ENCODE results near the gene AUP1. TPM values are rescaled to one million over a fixed set of nuclear protein-coding genes. Genes with fewer than 3 reads are reported as not detected.

AUP1 gene
- total and polyA plus RNA-seq, 2 of the 8 experiments (the other 6 are each of a cell fraction or from before 2014, with no cell fraction given): 83.4 to 121 TPM

DNA sequence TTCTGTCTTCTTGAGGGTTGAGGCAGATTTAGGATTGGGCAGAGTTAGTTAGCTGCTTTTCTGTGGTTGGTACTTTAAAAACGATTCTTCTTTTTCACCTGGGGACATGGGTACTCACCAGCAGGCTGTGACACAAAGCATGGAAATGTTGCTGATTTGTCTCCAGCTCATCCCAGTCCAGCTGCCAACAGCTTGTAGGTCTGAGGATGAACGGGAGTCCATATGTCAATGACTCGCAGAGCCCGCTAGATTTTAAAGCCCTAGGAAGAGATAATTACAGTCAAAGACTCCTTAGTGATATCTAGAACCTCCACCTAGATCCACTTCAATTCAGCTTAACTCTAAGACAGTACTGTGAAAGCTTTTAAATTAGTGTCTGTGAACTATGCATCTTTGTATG lies 45.8 kb upstream of the AUP1 start:
- no peak overlapping the region for H2BK20ac ChIP-seq (ENCODE audit: low read length)
- FAIRE-seq: no peak
- no peaks in the 10 kb centered on the region for H3K79me2 ChIP-seq (ENCODE audit: control insufficient read depth in 1 of 2, insufficient read depth in 2 of 2, low read length in 2 of 2)
- no peaks in the 10 kb centered on the region for H4K20me1 ChIP-seq (replicated peaks in 1 of 2; ENCODE audit: control insufficient read depth in 1 of 2, insufficient read depth in 2 of 2, low read length in 2 of 2)
- no peak overlapping the region for H4K91ac ChIP-seq (replicated peaks; ENCODE audit: insufficient read length, low read length)
- CTCF ChIA-PET (ENCODE audit: partially characterized antibody): interaction anchor here (0.8 to 10.0 kb wide), 8 partner anchors 8 to 241 kb away, joined by 3 to 158 read pairs (median 4); partner anchors contain the start of genes CCDC142 and TTC31
- no peak overlapping the region for H2BK12ac ChIP-seq (ENCODE audit: low read depth, low read length)
- H3K4me3 ChIP-seq (ENCODE audit: extremely low read depth in 1 of 4, insufficient read depth in 2 of 4, low read depth in 3 of 4, low read length in 4 of 4): no peak overlapping the region
- H3K9ac ChIP-seq (replicated peaks in 1 of 4; ENCODE audit: extremely low read depth in 1 of 4, low read depth in 3 of 4, low read length in 3 of 4): no peak overlapping the region
- no peak overlapping the region for H4K5ac ChIP-seq (ENCODE audit: insufficient read length, low read depth, low read length)
- no peaks in the 10 kb centered on the region for H3K27me3 ChIP-seq (replicated peaks in 1 of 4; ENCODE audit: control insufficient read depth in 3 of 4, extremely low read depth in 1 of 4, insufficient read depth in 3 of 4, low read length in 3 of 4)
- no peak overlapping the region for H2AK5ac ChIP-seq (ENCODE audit: low read depth, low read length)
- H2BK120ac ChIP-seq (replicated peaks; ENCODE audit: low read depth, low read length): no peak overlapping the region
- no peak overlapping the region for H3K4me2 ChIP-seq (ENCODE audit: insufficient read depth in 1 of 2, low read depth in 2 of 2, low read length in 2 of 2)
- H2BK5ac ChIP-seq (ENCODE audit: low read depth, low read length): no peak overlapping the region
- no peak overlapping the region for H4K8ac ChIP-seq (ENCODE audit: extremely low read depth, insufficient read depth, low read length)
- no peak overlapping the region for H3K14ac ChIP-seq (ENCODE audit: insufficient read length)
- no peaks in the 10 kb centered on the region for H3K36me3 ChIP-seq (ENCODE audit: control insufficient read depth in 2 of 4, insufficient read depth in 4 of 4, low read length in 3 of 4)
- H3K9me3 ChIP-seq (ENCODE audit: insufficient read depth in 2 of 2, low read depth in 1 of 2, low read length in 1 of 2): no peaks in the 10 kb centered on the region
- 93% methylated on average over 4 of the region's 4 CpGs; no CpG with 5 or more reads in 1 of the 2 experiments for WGBS, 2 experiments (ENCODE audit: extremely low coverage in 1 of 2, insufficient coverage in 1 of 2, insufficient read length in 1 of 2, insufficient replicate concordance in 2 of 2, low coverage in 1 of 2, low lambda C conversion rate in 2 of 2, missing lambda C conversion rate in 1 of 2)
- no peak overlapping the region for H2BK15ac ChIP-seq (ENCODE audit: low read length)
- 0 out of 2 replicates have a peak, but pooled peaks cover 1% of the 10 kb centered on the region for H3K23me2 ChIP-seq (ENCODE audit: low read depth, low read length)
- H3K4ac ChIP-seq (replicated peaks; ENCODE audit: insufficient read length, low read depth, low read length): no peak overlapping the region
- H3K23ac ChIP-seq (ENCODE audit: insufficient read length): no peak overlapping the region
- DNase-seq (ENCODE audit: low read depth in 1 of 2, low spot score in 2 of 2): no peak
- no peak overlapping the region for H3K56ac ChIP-seq (replicated peaks; ENCODE audit: insufficient read length, low read depth, low read length)
- H3K79me1 ChIP-seq (ENCODE audit: low read depth, low read length): no peaks in the 10 kb centered on the region
- H3K18ac ChIP-seq (ENCODE audit: extremely low read depth, low read length): no peak overlapping the region
- POLR2A ChIA-PET (ENCODE audit: partially characterized antibody): interaction anchor here (1.1 kb wide), 1 partner anchor 69 kb away, joined by 4 read pairs; no protein-coding TSS in a partner anchor
- H3K27ac ChIP-seq (ENCODE audit: low read depth, low read length): no peak overlapping the region
- H2AFZ ChIP-seq (ENCODE audit: low read length): no peak overlapping the region
- no peaks in the 10 kb centered on the region for H3K4me1 ChIP-seq (replicated peaks in 1 of 4; ENCODE audit: control insufficient read depth in 3 of 4, insufficient read depth in 4 of 4, low read length in 3 of 4)
- no peak for TF ChIP-seq CHD2 (IDR thresholded peaks at IDR 0.05; ENCODE audit: low read length)
- TF ChIP-seq FOSL1 (IDR thresholded peaks at IDR 0.05; ENCODE audit: insufficient read depth, low read depth, low read length): no peak
- TF ChIP-seq TAF7 (optimal IDR thresholded peaks at IDR 0.05; ENCODE audit: borderline replicate concordance, low read depth, low read length): no peak
- no peak for TF ChIP-seq NANOG (IDR thresholded peaks at IDR 0.05; ENCODE audit: insufficient read depth, low read depth, low read length, poor library complexity, severe bottlenecking)
- TF ChIP-seq SRF (IDR thresholded peaks at IDR 0.05; ENCODE audit: low read depth, low read length): no peak
- TF ChIP-seq, protein P1, sequence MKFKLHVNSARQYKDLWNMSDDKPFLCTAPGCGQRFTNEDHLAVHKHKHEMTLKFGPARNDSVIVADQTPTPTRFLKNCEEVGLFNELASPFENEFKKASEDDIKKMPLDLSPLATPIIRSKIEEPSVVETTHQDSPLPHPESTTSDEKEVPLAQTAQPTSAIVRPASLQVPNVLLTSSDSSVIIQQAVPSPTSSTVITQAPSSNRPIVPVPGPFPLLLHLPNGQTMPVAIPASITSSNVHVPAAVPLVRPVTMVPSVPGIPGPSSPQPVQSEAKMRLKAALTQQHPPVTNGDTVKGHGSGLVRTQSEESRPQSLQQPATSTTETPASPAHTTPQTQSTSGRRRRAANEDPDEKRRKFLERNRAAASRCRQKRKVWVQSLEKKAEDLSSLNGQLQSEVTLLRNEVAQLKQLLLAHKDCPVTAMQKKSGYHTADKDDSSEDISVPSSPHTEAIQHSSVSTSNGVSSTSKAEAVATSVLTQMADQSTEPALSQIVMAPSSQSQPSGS (IDR thresholded peaks at IDR 0.05; ENCODE audit: low read length): no peak
- TF ChIP-seq, protein P2, sequence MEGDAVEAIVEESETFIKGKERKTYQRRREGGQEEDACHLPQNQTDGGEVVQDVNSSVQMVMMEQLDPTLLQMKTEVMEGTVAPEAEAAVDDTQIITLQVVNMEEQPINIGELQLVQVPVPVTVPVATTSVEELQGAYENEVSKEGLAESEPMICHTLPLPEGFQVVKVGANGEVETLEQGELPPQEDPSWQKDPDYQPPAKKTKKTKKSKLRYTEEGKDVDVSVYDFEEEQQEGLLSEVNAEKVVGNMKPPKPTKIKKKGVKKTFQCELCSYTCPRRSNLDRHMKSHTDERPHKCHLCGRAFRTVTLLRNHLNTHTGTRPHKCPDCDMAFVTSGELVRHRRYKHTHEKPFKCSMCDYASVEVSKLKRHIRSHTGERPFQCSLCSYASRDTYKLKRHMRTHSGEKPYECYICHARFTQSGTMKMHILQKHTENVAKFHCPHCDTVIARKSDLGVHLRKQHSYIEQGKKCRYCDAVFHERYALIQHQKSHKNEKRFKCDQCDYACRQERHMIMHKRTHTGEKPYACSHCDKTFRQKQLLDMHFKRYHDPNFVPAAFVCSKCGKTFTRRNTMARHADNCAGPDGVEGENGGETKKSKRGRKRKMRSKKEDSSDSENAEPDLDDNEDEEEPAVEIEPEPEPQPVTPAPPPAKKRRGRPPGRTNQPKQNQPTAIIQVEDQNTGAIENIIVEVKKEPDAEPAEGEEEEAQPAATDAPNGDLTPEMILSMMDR (IDR thresholded peaks at IDR 0.05; ENCODE audit: control extremely low read depth in 1 of 3, insufficient read depth in 1 of 3, low read depth in 1 of 3, low read length in 3 of 3): no peak
- no peak for TF ChIP-seq MAFK (IDR thresholded peaks at IDR 0.05; ENCODE audit: low read depth, low read length)
- TF ChIP-seq EZH2 (IDR thresholded peaks at IDR 0.05; ENCODE audit: low read depth, low read length, severe bottlenecking): no peak
- TF ChIP-seq SP1 (IDR thresholded peaks at IDR 0.05; ENCODE audit: low read depth, low read length): no peak
